SK-N-SH treated with all-trans-retinoic acid at 6 μM for 48 hours (cell line): Measurements from ENCODE around the gene CTTN.

ENCODE experiments used
- ARNTL ChIP-seq: fragments of 450-650 bp; formaldehyde crosslinking; IDR thresholded peaks from 2 replicates; pipeline ENCODE4 v1.5.0; 2020; ENCODE audit warnings: low read depth, mild to moderate bottlenecking, moderate library complexity, borderline replicate concordance
- CSDC2 ChIP-seq: fragments of 250-450 bp; sonication (Bioruptor Pico); IDR thresholded peaks from 2 replicates; pipeline ENCODE4 v1.5.0; 2020; ENCODE audit warnings: mild to moderate bottlenecking, moderate library complexity
- ESRRG ChIP-seq: fragments of 250-450 bp; sonication (Bioruptor Pico); IDR thresholded peaks from 2 replicates; pipeline ENCODE4 v1.6.1; 2021; ENCODE audit warnings: mild to moderate bottlenecking
- ISL1 ChIP-seq: fragments of 250-450 bp; sonication (Bioruptor Pico); IDR thresholded peaks from 2 replicates; pipeline ENCODE4 v2.1.2; 2022; ENCODE audit warnings: mild to moderate bottlenecking, moderate library complexity
- SNAI2 ChIP-seq: fragments of 250-450 bp; sonication (Bioruptor Pico); IDR thresholded peaks from 2 replicates; pipeline ENCODE4 v1.5.0; 2020; ENCODE audit warnings: mild to moderate bottlenecking, moderate library complexity
- TCF4 ChIP-seq: fragments of 250-450 bp; sonication (Bioruptor Pico); IDR thresholded peaks from 2 replicates; pipeline ENCODE4 v1.8.0; 2021; ENCODE audit warnings: mild to moderate bottlenecking, moderate library complexity, borderline replicate concordance
- TSHZ2 ChIP-seq: fragments of 250-450 bp; sonication (Bioruptor Pico); IDR thresholded peaks from 2 replicates; pipeline ENCODE4 v1.5.0; 2020; ENCODE audit warnings: mild to moderate bottlenecking, moderate library complexity
- ZNF8 ChIP-seq: fragments of 450-650 bp; formaldehyde crosslinking; IDR thresholded peaks from 2 replicates; pipeline ENCODE4 v1.5.0; 2020; ENCODE audit warnings: mild to moderate bottlenecking, moderate library complexity

GRCh38 chr11:70440206-70440605 is 41.9 kb downstream of the CTTN start:
- TF ChIP-seq TSHZ2 (CRISPR knock-in tag) (no peak), CSDC2 (no peak), ARNTL (CRISPR knock-in tag) (no peak), TCF4 (CRISPR knock-in tag) (no peak), ZNF8 (CRISPR knock-in tag) (no peak), SNAI2 (no peak), ISL1 (no peak), ESRRG (no peak)
